Measurements from ENCODE around the gene RIMBP2.
A peak's percentile ranks its signal among the peaks of the same experiment; 100 is the strongest.

RIMBP2 gene

DNA sequence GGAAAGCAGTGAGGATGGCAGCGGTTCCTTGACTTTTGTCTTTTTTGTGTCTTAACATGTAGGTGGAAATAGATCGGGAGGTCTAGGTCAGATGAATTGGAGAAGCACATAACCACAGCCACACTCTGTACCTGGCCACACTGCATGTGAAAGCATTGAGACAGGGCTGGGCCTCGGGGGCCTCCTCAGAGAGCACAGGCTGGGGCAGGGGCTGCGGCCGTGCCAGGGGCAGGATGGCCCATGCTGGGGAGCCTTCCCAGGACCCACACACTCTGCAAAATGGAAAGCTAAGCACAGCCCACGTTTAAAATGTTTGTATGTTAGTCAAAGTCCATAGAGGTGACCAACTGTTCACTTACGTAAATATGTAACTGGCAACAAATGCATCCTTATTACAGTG lies 301.7 kb downstream of the RIMBP2 start:
- Histone ChIP-seq H3K4me3 (ENCODE audit: low read length in 2 of 2) (no peak overlapping the region), H3K9me3 (replicated peaks in 1 of 2; ENCODE audit: control insufficient read depth in 2 of 2, insufficient read depth in 1 of 2, low read depth in 1 of 2, low read length in 2 of 2) (no peaks in the 10 kb centered on the region)
- no CpG with 5 or more reads among the region's 7 CpGs for WGBS, 2 donors (ENCODE audit: extremely low coverage in 2 of 2, insufficient read length in 2 of 2, insufficient replicate concordance in 1 of 2)

DNA sequence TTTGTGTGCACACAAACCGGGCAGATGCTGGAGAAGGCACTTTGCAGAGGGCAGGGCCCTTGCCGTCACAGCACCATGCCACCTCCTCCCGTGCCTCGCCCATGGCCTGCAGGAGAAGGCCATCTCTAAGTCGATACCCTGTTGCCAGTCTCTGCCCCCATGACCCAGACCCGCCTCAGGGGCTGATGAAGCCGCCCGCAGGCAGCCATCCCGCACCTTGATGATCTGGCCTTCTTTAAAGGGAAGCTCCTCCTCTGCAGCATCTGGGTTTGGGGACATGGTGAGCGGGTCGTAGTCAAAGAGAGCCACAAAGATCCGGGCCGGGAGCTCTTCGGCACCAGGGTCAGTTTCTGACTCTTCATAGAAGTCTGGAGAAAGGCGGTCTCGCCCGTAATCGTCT lies 302.2 kb downstream of the RIMBP2 start:
- Histone ChIP-seq H3K4me2 (ENCODE audit: insufficient read depth, low read length, poor library complexity, severe bottlenecking) (no peak overlapping the region), H3K4me3 (ENCODE audit: low read length in 2 of 2) (peak overlapping the region in 1 of 2 donors; percentile 20), H3K18ac (ENCODE audit: low read length) (peak overlapping the region; percentile 25), H2BK5ac (ENCODE audit: low read length) (no peak overlapping the region), H3K23ac (ENCODE audit: low read depth, low read length, poor library complexity) (no peak overlapping the region), H3K14ac (ENCODE audit: low read length) (no peak overlapping the region), H2BK15ac (ENCODE audit: low read length) (no peak overlapping the region), H3K9ac (ENCODE audit: low read depth, low read length, poor library complexity) (no peak overlapping the region), H4K91ac (ENCODE audit: low read depth, low read length, poor library complexity) (no peak overlapping the region), H2AFZ (ENCODE audit: low read length) (no peak overlapping the region), H2BK120ac (ENCODE audit: low read depth, low read length) (peak overlapping the region; percentile 17), H3K79me1 (ENCODE audit: low read depth, low read length) (no peaks in the 10 kb centered on the region), H3K4ac (ENCODE audit: low read length) (no peak overlapping the region), H3K27me3 (ENCODE audit: control insufficient read depth in 3 of 3, insufficient read depth in 3 of 3, low read depth in 1 of 3, low read length in 3 of 3) (peaks cover 0 to 7% (median 0%) of the 10 kb centered on the region in 3 experiments), H3K4me1 (ENCODE audit: control insufficient read depth in 2 of 2, insufficient read depth in 1 of 2, low read depth in 1 of 2, low read length in 2 of 2) (peaks cover 0 to 1% of the 10 kb centered on the region in 2 donors), H2AK5ac (ENCODE audit: low read depth, low read length) (no peak overlapping the region), H4K8ac (ENCODE audit: low read depth, low read length) (no peak overlapping the region), H3K9me3 (replicated peaks in 1 of 2; ENCODE audit: control insufficient read depth in 2 of 2, insufficient read depth in 1 of 2, low read depth in 1 of 2, low read length in 2 of 2) (no peaks in the 10 kb centered on the region), H2BK12ac (ENCODE audit: low read length) (no peak overlapping the region), H3K36me3 (replicated peaks in 1 of 2; ENCODE audit: control insufficient read depth in 2 of 2, insufficient read depth in 2 of 2, low read length in 2 of 2) (no peaks in the 10 kb centered on the region), H3K27ac (replicated peaks; ENCODE audit: low read length) (no peak overlapping the region)
- DNase-seq (ENCODE audit: low spot score) = no peak
- WGBS, 2 donors (ENCODE audit: extremely low coverage in 2 of 2, insufficient read length in 2 of 2, insufficient replicate concordance in 1 of 2) = no CpG with 5 or more reads among the region's 18 CpGs

More for the DNA sequence above, 301.7 kb downstream of the RIMBP2 start:
- H3K36me3 ChIP-seq (replicated peaks in 1 of 2; ENCODE audit: control insufficient read depth in 2 of 2, insufficient read depth in 2 of 2, low read length in 2 of 2) = no peaks in the 10 kb centered on the region
- no peak overlapping the region for H2BK12ac ChIP-seq (ENCODE audit: low read length)
- H4K91ac ChIP-seq (ENCODE audit: low read depth, low read length, poor library complexity) = no peak overlapping the region
- H2AK5ac ChIP-seq (ENCODE audit: low read depth, low read length) = no peak overlapping the region
- DNase-seq (ENCODE audit: low spot score) = no peak
- no peak overlapping the region for H3K18ac ChIP-seq (ENCODE audit: low read length)
- H2BK15ac ChIP-seq (ENCODE audit: low read length) = no peak overlapping the region
- no peak overlapping the region for H3K9ac ChIP-seq (ENCODE audit: low read depth, low read length, poor library complexity)
- peaks cover 0 to 1% of the 10 kb centered on the region in 2 donors for H3K4me1 ChIP-seq (ENCODE audit: control insufficient read depth in 2 of 2, insufficient read depth in 1 of 2, low read depth in 1 of 2, low read length in 2 of 2)
- no peak overlapping the region for H3K27ac ChIP-seq (replicated peaks; ENCODE audit: low read length)
- no peak overlapping the region for H3K4me2 ChIP-seq (ENCODE audit: insufficient read depth, low read length, poor library complexity, severe bottlenecking)
- H3K4ac ChIP-seq (ENCODE audit: low read length) = no peak overlapping the region
- H2BK5ac ChIP-seq (ENCODE audit: low read length) = no peak overlapping the region
- H3K79me1 ChIP-seq (ENCODE audit: low read depth, low read length) = no peaks in the 10 kb centered on the region
- H3K27me3 ChIP-seq (ENCODE audit: control insufficient read depth in 3 of 3, insufficient read depth in 3 of 3, low read depth in 1 of 3, low read length in 3 of 3) = peaks cover 0 to 10% (median 0%) of the 10 kb centered on the region in 3 experiments
- H2BK120ac ChIP-seq (ENCODE audit: low read depth, low read length) = peak overlapping the region; percentile 17
- no peak overlapping the region for H3K23ac ChIP-seq (ENCODE audit: low read depth, low read length, poor library complexity)
- no peak overlapping the region for H4K8ac ChIP-seq (ENCODE audit: low read depth, low read length)
- H3K14ac ChIP-seq (ENCODE audit: low read length) = no peak overlapping the region
- H2AFZ ChIP-seq (ENCODE audit: low read length) = no peak overlapping the region

- Histone ChIP-seq H3K9me3 (replicated peaks in 1 of 2; ENCODE audit: control insufficient read depth in 2 of 2, insufficient read depth in 1 of 2, low read depth in 1 of 2, low read length in 2 of 2) (no peaks in the 10 kb centered on the region), H3K9ac (ENCODE audit: low read depth, low read length, poor library complexity) (no peak overlapping the region), H2BK120ac (ENCODE audit: low read depth, low read length) (no peak overlapping the region), H3K79me1 (ENCODE audit: low read depth, low read length) (no peaks in the 10 kb centered on the region), H2BK12ac (ENCODE audit: low read length) (no peak overlapping the region), H3K23ac (ENCODE audit: low read depth, low read length, poor library complexity) (no peak overlapping the region), H2AFZ (ENCODE audit: low read length) (no peak overlapping the region), H3K4ac (ENCODE audit: low read length) (no peak overlapping the region), H3K18ac (ENCODE audit: low read length) (no peak overlapping the region), H3K4me3 (ENCODE audit: low read length in 2 of 2) (no peak overlapping the region), H2AK5ac (ENCODE audit: low read depth, low read length) (no peak overlapping the region), H2BK15ac (ENCODE audit: low read length) (no peak overlapping the region), H3K27ac (replicated peaks; ENCODE audit: low read length) (no peak overlapping the region), H4K8ac (ENCODE audit: low read depth, low read length) (no peak overlapping the region), H4K91ac (ENCODE audit: low read depth, low read length, poor library complexity) (no peak overlapping the region), H3K27me3 (ENCODE audit: control insufficient read depth in 3 of 3, insufficient read depth in 3 of 3, low read depth in 1 of 3, low read length in 3 of 3) (peaks cover 0 to 10% (median 0%) of the 10 kb centered on the region in 3 experiments), H3K14ac (ENCODE audit: low read length) (no peak overlapping the region), H3K36me3 (replicated peaks in 1 of 2; ENCODE audit: control insufficient read depth in 2 of 2, insufficient read depth in 2 of 2, low read length in 2 of 2) (no peaks in the 10 kb centered on the region), H3K4me1 (ENCODE audit: control insufficient read depth in 2 of 2, insufficient read depth in 1 of 2, low read depth in 1 of 2, low read length in 2 of 2) (no peaks in the 10 kb centered on the region), H2BK5ac (ENCODE audit: low read length) (no peak overlapping the region), H3K4me2 (ENCODE audit: insufficient read depth, low read length, poor library complexity, severe bottlenecking) (no peak overlapping the region)
- no CpG with 5 or more reads among the region's 8 CpGs for WGBS, 2 donors (ENCODE audit: extremely low coverage in 2 of 2, insufficient read length in 2 of 2, insufficient replicate concordance in 1 of 2)
- no peak for DNase-seq (ENCODE audit: low spot score)
These were observed 303.7 kb downstream of the RIMBP2 start for GRCh38 chr12:130412384-130412783.

DNA sequence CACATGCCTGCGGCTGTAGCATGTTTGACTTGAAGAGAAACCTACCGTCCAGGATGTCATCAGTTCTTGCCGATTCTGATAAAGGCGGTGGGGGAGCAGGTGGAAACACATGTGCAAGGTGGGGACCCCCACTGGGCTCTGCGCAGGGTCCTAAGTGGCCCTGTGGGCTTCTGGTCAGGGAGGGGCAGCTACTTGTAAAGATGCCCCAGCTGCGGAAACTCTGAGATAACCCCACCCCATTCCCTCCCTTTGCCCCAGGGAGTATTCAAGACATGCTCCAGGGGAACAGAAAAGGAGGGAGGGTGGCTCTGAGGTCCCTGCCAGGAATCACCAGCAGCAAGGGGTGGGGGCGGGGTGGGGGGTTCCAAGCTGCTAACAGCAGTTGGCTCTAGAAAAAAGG lies 310.8 kb downstream of the RIMBP2 start:
- Histone ChIP-seq H3K4ac (ENCODE audit: low read length) (no peak overlapping the region), H4K91ac (ENCODE audit: low read depth, low read length, poor library complexity) (no peak overlapping the region), H3K4me2 (ENCODE audit: insufficient read depth, low read length, poor library complexity, severe bottlenecking) (no peak overlapping the region), H2BK120ac (ENCODE audit: low read depth, low read length) (no peak overlapping the region), H3K18ac (ENCODE audit: low read length) (no peak overlapping the region), H3K14ac (ENCODE audit: low read length) (no peak overlapping the region), H2BK15ac (ENCODE audit: low read length) (no peak overlapping the region), H3K27ac (replicated peaks; ENCODE audit: low read length) (no peak overlapping the region), H3K79me1 (ENCODE audit: low read depth, low read length) (no peaks in the 10 kb centered on the region), H2AK5ac (ENCODE audit: low read depth, low read length) (no peak overlapping the region), H3K27me3 (ENCODE audit: control insufficient read depth in 3 of 3, insufficient read depth in 3 of 3, low read depth in 1 of 3, low read length in 3 of 3) (peaks cover 0 to 3% (median 0%) of the 10 kb centered on the region in 3 experiments), H3K4me3 (ENCODE audit: low read length in 2 of 2) (no peak overlapping the region), H2BK12ac (ENCODE audit: low read length) (no peak overlapping the region), H3K23ac (ENCODE audit: low read depth, low read length, poor library complexity) (no peak overlapping the region), H3K9ac (ENCODE audit: low read depth, low read length, poor library complexity) (no peak overlapping the region), H4K8ac (ENCODE audit: low read depth, low read length) (no peak overlapping the region), H3K4me1 (ENCODE audit: control insufficient read depth in 2 of 2, insufficient read depth in 1 of 2, low read depth in 1 of 2, low read length in 2 of 2) (peaks cover 0 to 2% of the 10 kb centered on the region in 2 donors), H2AFZ (ENCODE audit: low read length) (no peak overlapping the region), H2BK5ac (ENCODE audit: low read length) (no peak overlapping the region), H3K9me3 (replicated peaks in 1 of 2; ENCODE audit: control insufficient read depth in 2 of 2, insufficient read depth in 1 of 2, low read depth in 1 of 2, low read length in 2 of 2) (no peaks in the 10 kb centered on the region), H3K36me3 (replicated peaks in 1 of 2; ENCODE audit: control insufficient read depth in 2 of 2, insufficient read depth in 2 of 2, low read length in 2 of 2) (no peaks in the 10 kb centered on the region)
- DNase-seq (ENCODE audit: low spot score) = no peak
- no CpG with 5 or more reads among the region's 7 CpGs for WGBS, 2 donors (ENCODE audit: extremely low coverage in 2 of 2, insufficient read length in 2 of 2, insufficient replicate concordance in 1 of 2)

Data from neuronal stem cell (in vitro differentiated cells).